Gastroesophageal sphincter (tissue), 3 donors: Measurements from ENCODE around the gene MMEL1.

Experiments used
- EP300 ChIP-seq: sonication (generic); formaldehyde crosslinking; IDR thresholded peaks from one replicate; pipeline ENCODE4 v1.6.1; 2017; ENCODE audit warnings: antibody characterized with exemption, mild to moderate bottlenecking
- POLR2A ChIP-seq, 2 donors: fragments of 450-650 bp; IDR thresholded peaks; one replicate each; pipeline ENCODE4 v1.6.1; 2017; ENCODE audit warnings: antibody characterized with exemption in 2 of 2, mild to moderate bottlenecking in 2 of 2, moderate library complexity in 1 of 2
- TF ChIP-seq, protein P1 (sequence below), 4 experiments: fragments of 200-600 bp in 2 of 4; fragments of 450-650 bp in 2 of 4; sonication (generic) in 1 of 4; IDR thresholded peaks; one replicate each; pipeline ENCODE4 v1.5.1; 2017 to 2019; ENCODE audit warnings: antibody characterized with exemption in 4 of 4, mild to moderate bottlenecking in 2 of 4, moderate library complexity in 2 of 4

- TF ChIP-seq, protein P1, sequence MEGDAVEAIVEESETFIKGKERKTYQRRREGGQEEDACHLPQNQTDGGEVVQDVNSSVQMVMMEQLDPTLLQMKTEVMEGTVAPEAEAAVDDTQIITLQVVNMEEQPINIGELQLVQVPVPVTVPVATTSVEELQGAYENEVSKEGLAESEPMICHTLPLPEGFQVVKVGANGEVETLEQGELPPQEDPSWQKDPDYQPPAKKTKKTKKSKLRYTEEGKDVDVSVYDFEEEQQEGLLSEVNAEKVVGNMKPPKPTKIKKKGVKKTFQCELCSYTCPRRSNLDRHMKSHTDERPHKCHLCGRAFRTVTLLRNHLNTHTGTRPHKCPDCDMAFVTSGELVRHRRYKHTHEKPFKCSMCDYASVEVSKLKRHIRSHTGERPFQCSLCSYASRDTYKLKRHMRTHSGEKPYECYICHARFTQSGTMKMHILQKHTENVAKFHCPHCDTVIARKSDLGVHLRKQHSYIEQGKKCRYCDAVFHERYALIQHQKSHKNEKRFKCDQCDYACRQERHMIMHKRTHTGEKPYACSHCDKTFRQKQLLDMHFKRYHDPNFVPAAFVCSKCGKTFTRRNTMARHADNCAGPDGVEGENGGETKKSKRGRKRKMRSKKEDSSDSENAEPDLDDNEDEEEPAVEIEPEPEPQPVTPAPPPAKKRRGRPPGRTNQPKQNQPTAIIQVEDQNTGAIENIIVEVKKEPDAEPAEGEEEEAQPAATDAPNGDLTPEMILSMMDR (IDR thresholded peaks at IDR 0.05) = peak in 3 of 4 experiments; percentile 84 to 98 (median 92)
- no peak for TF ChIP-seq EP300
- no peak for TF ChIP-seq POLR2A (IDR thresholded peaks at IDR 0.05)
Observed at GRCh38 chr1:2548068-2548589, 84.7 kb downstream of the MMEL1 start.
